ENCODE results near the gene IMMP2L. TPM values are rescaled to one million over a fixed set of nuclear protein-coding genes. Genes with fewer than 3 reads are reported as not detected.

IMMP2L gene
- total RNA-seq, 2 donors from 2014 or later: 13.1 to 22.7 TPM

DNA sequence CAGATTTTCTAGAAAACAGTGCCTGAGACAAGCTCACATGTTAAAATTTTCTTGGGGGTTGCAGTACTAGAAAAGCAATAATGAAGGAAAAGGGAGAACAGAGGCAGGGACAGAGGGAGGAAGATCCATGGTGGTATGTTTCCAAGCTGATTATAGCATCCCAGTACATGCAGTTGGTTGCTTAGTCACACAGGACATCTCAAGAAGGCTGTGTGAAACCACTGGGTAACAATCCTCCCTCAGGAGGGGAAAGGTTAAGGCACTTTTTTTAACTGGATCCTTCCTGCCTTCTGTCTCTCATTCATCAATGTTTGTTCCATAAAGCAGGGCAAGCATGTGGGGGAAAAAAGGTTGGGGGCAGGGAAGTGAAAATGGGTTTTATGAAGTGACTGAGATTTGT is 6.1 kb upstream of the IMMP2L start:
- no peaks in the 10 kb centered on the region for H3K36me3 ChIP-seq
- H3K4me1 ChIP-seq (ENCODE audit: control insufficient read depth in 1 of 2, low read depth in 2 of 2): no peaks in the 10 kb centered on the region
- ATAC-seq (ENCODE audit: insufficient number of reproducible peaks, low FRiP score, low read depth): no peak
- H3K27me3 ChIP-seq (replicated peaks; ENCODE audit: insufficient read depth): no peaks in the 10 kb centered on the region
- TF ChIP-seq, protein P1, sequence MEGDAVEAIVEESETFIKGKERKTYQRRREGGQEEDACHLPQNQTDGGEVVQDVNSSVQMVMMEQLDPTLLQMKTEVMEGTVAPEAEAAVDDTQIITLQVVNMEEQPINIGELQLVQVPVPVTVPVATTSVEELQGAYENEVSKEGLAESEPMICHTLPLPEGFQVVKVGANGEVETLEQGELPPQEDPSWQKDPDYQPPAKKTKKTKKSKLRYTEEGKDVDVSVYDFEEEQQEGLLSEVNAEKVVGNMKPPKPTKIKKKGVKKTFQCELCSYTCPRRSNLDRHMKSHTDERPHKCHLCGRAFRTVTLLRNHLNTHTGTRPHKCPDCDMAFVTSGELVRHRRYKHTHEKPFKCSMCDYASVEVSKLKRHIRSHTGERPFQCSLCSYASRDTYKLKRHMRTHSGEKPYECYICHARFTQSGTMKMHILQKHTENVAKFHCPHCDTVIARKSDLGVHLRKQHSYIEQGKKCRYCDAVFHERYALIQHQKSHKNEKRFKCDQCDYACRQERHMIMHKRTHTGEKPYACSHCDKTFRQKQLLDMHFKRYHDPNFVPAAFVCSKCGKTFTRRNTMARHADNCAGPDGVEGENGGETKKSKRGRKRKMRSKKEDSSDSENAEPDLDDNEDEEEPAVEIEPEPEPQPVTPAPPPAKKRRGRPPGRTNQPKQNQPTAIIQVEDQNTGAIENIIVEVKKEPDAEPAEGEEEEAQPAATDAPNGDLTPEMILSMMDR (IDR thresholded peaks at IDR 0.05): no peak
- no peak overlapping the region for H3K27ac ChIP-seq
- peaks cover 7% of the 10 kb centered on the region for H3K9me3 ChIP-seq
- H3K4me3 ChIP-seq: no peak overlapping the region
- no peak for DNase-seq (ENCODE audit: low spot score)

GRCh38 chr7:111564078-111564477 is 1.8 kb upstream of the IMMP2L start:
- peaks cover 6 to 27% of the 10 kb centered on the region in 2 donors for H3K4me1 ChIP-seq (ENCODE audit: control insufficient read depth in 1 of 2, low read depth in 2 of 2)
- no peaks in the 10 kb centered on the region for H3K36me3 ChIP-seq
- ATAC-seq (ENCODE audit: insufficient number of reproducible peaks, low FRiP score, low read depth) (no peak), DNase-seq (ENCODE audit: low spot score) (no peak)
- H3K27ac ChIP-seq: no peak overlapping the region
- TF ChIP-seq, protein P1 (IDR thresholded peaks at IDR 0.05): no peak
- no peak overlapping the region for H3K4me3 ChIP-seq
- H3K9me3 ChIP-seq: no peaks in the 10 kb centered on the region
- no peaks in the 10 kb centered on the region for H3K27me3 ChIP-seq (replicated peaks; ENCODE audit: insufficient read depth)

DNA sequence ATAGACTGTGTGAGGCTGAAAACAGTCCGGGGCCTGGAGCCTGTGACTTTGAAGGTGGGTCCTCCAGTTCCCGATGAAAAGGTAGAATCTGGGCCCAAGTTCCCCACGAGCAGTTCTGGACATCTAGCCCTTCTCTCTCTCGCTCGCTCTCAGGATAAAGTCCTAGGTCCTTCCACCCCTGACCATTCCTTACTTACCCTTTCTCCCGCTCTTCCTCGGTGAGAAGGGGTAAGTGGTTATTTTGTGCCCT is 713 bp downstream of the IMMP2L start:
- TF ChIP-seq, protein P1 (IDR thresholded peaks at IDR 0.05): no peak
- Histone ChIP-seq H3K36me3 (no peaks in the 10 kb centered on the region), H3K9me3 (no peaks in the 10 kb centered on the region), H3K4me1 (ENCODE audit: control insufficient read depth in 1 of 2, low read depth in 2 of 2) (peaks cover 6 to 27% of the 10 kb centered on the region in 2 donors), H3K27ac (peak overlapping the region; percentile 78 to 79), H3K27me3 (replicated peaks; ENCODE audit: insufficient read depth) (no peaks in the 10 kb centered on the region), H3K4me3 (peak overlapping the region; percentile 95)
- peak; percentile 4 for ATAC-seq (ENCODE audit: insufficient number of reproducible peaks, low FRiP score, low read depth)
- DNase-seq (ENCODE audit: low spot score): no peak

DNA sequence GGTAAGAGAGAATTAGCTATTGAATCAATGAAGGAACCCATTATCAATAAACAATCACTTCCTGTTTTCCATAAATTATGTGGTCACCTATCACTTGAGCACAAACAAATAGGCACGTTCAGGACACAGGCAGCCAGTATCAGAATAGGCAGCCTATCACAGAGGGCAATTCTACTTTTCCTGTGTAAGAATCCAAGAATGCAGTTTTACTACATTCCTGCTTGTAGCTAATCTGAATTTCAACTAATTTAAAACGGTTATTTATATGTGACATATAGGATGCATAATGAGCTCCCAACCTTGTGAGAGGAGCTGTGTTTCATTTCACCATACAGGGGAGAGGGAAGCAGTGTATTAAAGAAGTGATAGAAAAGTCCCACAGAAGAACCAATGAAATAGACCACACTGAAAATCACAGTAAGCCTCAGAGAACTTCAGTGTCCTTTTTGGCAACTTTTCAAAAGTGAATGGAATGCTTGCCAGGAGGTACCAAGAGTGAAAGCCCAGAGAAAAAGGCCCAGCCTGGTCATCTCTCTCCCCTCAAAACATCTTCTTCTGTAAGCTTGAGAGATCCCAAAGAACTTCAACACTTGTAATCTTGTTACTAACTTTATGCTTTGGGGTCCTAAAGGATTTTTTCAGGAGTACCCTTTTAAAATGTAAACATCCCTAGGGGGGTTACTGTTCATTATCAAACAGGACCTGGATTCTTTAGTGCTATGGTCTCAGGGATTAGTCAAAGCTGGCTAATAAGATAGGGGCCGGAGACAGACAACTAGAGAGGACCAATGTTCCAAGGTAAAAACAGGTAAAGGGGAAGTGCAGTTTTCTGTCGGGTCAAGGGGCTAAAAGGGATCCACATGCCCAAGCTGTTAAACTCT is 1.3 kb downstream of the IMMP2L start:
- DNase-seq (ENCODE audit: low spot score) (no peak), ATAC-seq (ENCODE audit: insufficient number of reproducible peaks, low FRiP score, low read depth) (no peak)
- peak overlapping the region; percentile 78 to 79 for H3K27ac ChIP-seq
- H3K27me3 ChIP-seq (replicated peaks; ENCODE audit: insufficient read depth): no peaks in the 10 kb centered on the region
- peak overlapping the region; percentile 95 for H3K4me3 ChIP-seq
- no peaks in the 10 kb centered on the region for H3K36me3 ChIP-seq
- peaks cover 6 to 27% of the 10 kb centered on the region in 2 donors for H3K4me1 ChIP-seq (ENCODE audit: control insufficient read depth in 1 of 2, low read depth in 2 of 2)
- no peaks in the 10 kb centered on the region for H3K9me3 ChIP-seq
- TF ChIP-seq, protein P1 (IDR thresholded peaks at IDR 0.05): no peak

DNA sequence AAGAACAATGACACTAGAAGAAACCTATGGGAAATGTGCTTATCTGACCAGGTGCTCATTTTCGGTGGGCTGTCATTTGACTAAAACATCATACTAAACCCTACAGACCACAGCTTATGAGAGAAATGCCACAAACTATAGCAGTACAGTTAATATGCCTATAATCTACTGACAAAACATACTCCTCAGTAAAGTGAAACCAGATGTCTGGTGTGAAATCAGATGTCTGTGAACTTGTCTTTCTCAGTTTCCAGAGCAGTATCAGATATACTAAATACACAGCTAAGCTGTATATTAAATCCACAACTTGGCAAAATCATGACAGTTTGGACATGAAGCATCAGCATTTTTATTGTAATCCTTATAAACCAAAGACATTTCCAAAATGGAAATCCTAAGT is 3.3 kb downstream of the IMMP2L start:
- H3K4me1 ChIP-seq (ENCODE audit: control insufficient read depth in 1 of 2, low read depth in 2 of 2): peaks cover 6 to 27% of the 10 kb centered on the region in 2 donors
- DNase-seq (ENCODE audit: low spot score): no peak
- H3K27me3 ChIP-seq (replicated peaks; ENCODE audit: insufficient read depth): no peaks in the 10 kb centered on the region
- H3K27ac ChIP-seq: no peak overlapping the region
- no peak overlapping the region for H3K4me3 ChIP-seq
- no peak for ATAC-seq (ENCODE audit: insufficient number of reproducible peaks, low FRiP score, low read depth)
- TF ChIP-seq, protein P1 (IDR thresholded peaks at IDR 0.05): no peak
- no peaks in the 10 kb centered on the region for H3K9me3 ChIP-seq
- H3K36me3 ChIP-seq: no peaks in the 10 kb centered on the region

Measured in thoracic aorta (tissue), 2 donors.